ENCODE data around the gene PRKG1. TPM values are rescaled to one million over a fixed set of nuclear protein-coding genes. Genes with fewer than 3 reads are reported as not detected.

Gene PRKG1
- total RNA-seq, 4 donors from 2014 or later = 0.63 to 4.3 (median 2.1) TPM

GRCh38 chr10:51397695-51398094 lies 323.4 kb downstream of the PRKG1 start:
- no peak overlapping the region for H3K4me3 ChIP-seq (ENCODE audit: low read depth, poor library complexity, severe bottlenecking)
- intact Hi-C loops (cut with DNase I; ENCODE audit: low total_unique reads) = no loop called here
- peak in 1 of 2 donors; percentile 57 for DNase-seq (ENCODE audit: low spot score in 2 of 2)
- WGBS, 2 donors = 32 to 33% methylated on average over 2 of the region's 2 CpGs
- TF ChIP-seq CTCF (IDR thresholded peaks at IDR 0.05) (no peak), POLR2A (IDR thresholded peaks at IDR 0.05) (no peak)

- WGBS, 2 donors = 89 to 90% methylated on average over 6 of the region's 6 CpGs
- intact Hi-C loops (cut with DNase I; ENCODE audit: low total_unique reads) = no loop called here
- no peak overlapping the region for H3K4me3 ChIP-seq (ENCODE audit: low read depth, poor library complexity, severe bottlenecking)
- no peak for DNase-seq (ENCODE audit: low spot score in 2 of 2)
- TF ChIP-seq CTCF (IDR thresholded peaks at IDR 0.05) (no peak), POLR2A (IDR thresholded peaks at IDR 0.05) (no peak)
These were observed 325.6 kb downstream of the PRKG1 start for GRCh38 chr10:51399840-51400239.

- no peak overlapping the region for H3K4me3 ChIP-seq (ENCODE audit: low read depth, poor library complexity, severe bottlenecking)
- no peak for DNase-seq (ENCODE audit: low spot score in 2 of 2)
- 83 to 84% methylated on average over 8 of the region's 8 CpGs for WGBS, 2 donors
- TF ChIP-seq CTCF (IDR thresholded peaks at IDR 0.05) = no peak
- no peak for TF ChIP-seq POLR2A (IDR thresholded peaks at IDR 0.05)
- intact Hi-C loops (cut with DNase I; ENCODE audit: low total_unique reads) = no loop called here
These were observed 326.3 kb downstream of the PRKG1 start for GRCh38 chr10:51400392-51401096.

GRCh38 chr10:51403521-51403920 lies 329.2 kb downstream of the PRKG1 start:
- TF ChIP-seq POLR2A (IDR thresholded peaks at IDR 0.05) (no peak), CTCF (IDR thresholded peaks at IDR 0.05) (no peak)
- no peak overlapping the region for H3K4me3 ChIP-seq (ENCODE audit: low read depth, poor library complexity, severe bottlenecking)
- WGBS, 2 donors = 65 to 75% methylated on average over 1 of the region's 1 CpG
- intact Hi-C loops (cut with DNase I; ENCODE audit: low total_unique reads) = no loop called here
- no peak for DNase-seq (ENCODE audit: low spot score in 2 of 2)

GRCh38 chr10:51405580-51406351 lies 331.5 kb downstream of the PRKG1 start:
- intact Hi-C loops (cut with DNase I; ENCODE audit: low total_unique reads) = no loop called here
- no peak overlapping the region for H3K4me3 ChIP-seq (ENCODE audit: low read depth, poor library complexity, severe bottlenecking)
- peak in 1 of 2 donors; percentile 43 for DNase-seq (ENCODE audit: low spot score in 2 of 2)
- TF ChIP-seq POLR2A (IDR thresholded peaks at IDR 0.05) (no peak), CTCF (IDR thresholded peaks at IDR 0.05) (no peak)
- WGBS, 2 donors = 52 to 60% methylated on average over 10 of the region's 10 CpGs
